Head of caudate nucleus (tissue), 42 donors: Measurements from ENCODE around the gene NT5C3A.
"Not testable (repeated sequence)": the region's sequence is repeated elsewhere in the genome, so short reads cannot be mapped to it uniquely, and the experiment has no call there.

ENCODE experiments used
- DNase-seq, 42 donors: peaks; one replicate each; pipeline versions ENCODE4 v3.0.0 to v3.0.0-alpha.2; 2020 to 2021; ENCODE audit warnings: mixed read lengths in 7 of 42
- intact Hi-C: fragments of 100-400 bp; cut with DNase I; formaldehyde crosslinking; loops from one replicate; pipeline ENCODE4 v1.15.0; 2022

NT5C3A gene

GRCh38 chr7:33062023-33062781, at the start of gene NT5C3A:
Gene NT5C3A (minus strand): TSS chr7:33062776. CDS start chr7:33062705, 71 bp downstream.
- peak in 39 of 42 donors; percentile 6 to 73 (median 48) for DNase-seq
- intact Hi-C loops: loop anchor here (2.0 to 5.0 kb wide), 3 partner anchors 65 to 169 kb away; partner anchors contain the start of gene BBS9

- no peak for DNase-seq
- intact Hi-C loops: loop anchor here (2.0 kb wide), 1 partner anchor 15 kb away; no protein-coding TSS in a partner anchor
Measured at GRCh38 chr7:33111614-33112013, 49.0 kb upstream of the NT5C3A start.

- DNase-seq: peak in 25 of 42 donors; percentile 8 to 67 (median 29)
- intact Hi-C loops: loop anchor here (2.0 to 5.0 kb wide), 2 partner anchors 17 to 42 kb away; no protein-coding TSS in a partner anchor
Measured at GRCh38 chr7:33109758-33110238, 47.2 kb upstream of the NT5C3A start.

GRCh38 chr7:33109005-33109757, 46.6 kb upstream of the NT5C3A start, which contains the start of gene RP9:
Gene RP9 (minus strand): TSS chr7:33109404. CDS start chr7:33109372, 32 bp downstream.
- DNase-seq: peak; percentile 11 to 87 (median 74)
- intact Hi-C loops: loop anchor here (5.0 kb wide), 1 partner anchor 42 kb away; no protein-coding TSS in a partner anchor

GRCh38 chr7:33108554-33109004, 46.0 kb upstream of the NT5C3A start:
- no peak for DNase-seq
- intact Hi-C loops: loop anchor here (5.0 kb wide), 1 partner anchor 41 kb away; no protein-coding TSS in a partner anchor

GRCh38 chr7:33107136-33108066, 44.8 kb upstream of the NT5C3A start:
- DNase-seq: peak in 28 of 42 donors; percentile 18 to 74 (median 44)
- intact Hi-C loops: loop anchor here (5.0 kb wide), 1 partner anchor 40 kb away; no protein-coding TSS in a partner anchor

- DNase-seq: no peak
- intact Hi-C loops: no loop called here
Measured at GRCh38 chr7:33101906-33102305, 39.3 kb upstream of the NT5C3A start.

- intact Hi-C loops: no loop called here
Measured at GRCh38 chr7:33100770-33101169, 38.2 kb upstream of the NT5C3A start.

GRCh38 chr7:33099154-33099940, 36.8 kb upstream of the NT5C3A start:
- no peak for DNase-seq
- intact Hi-C loops: no loop called here

More at GRCh38 chr7:33100770-33101169, 38.2 kb upstream of the NT5C3A start:
- no peak for DNase-seq

GRCh38 chr7:33094745-33095275, 32.2 kb upstream of the NT5C3A start:
- DNase-seq, intact Hi-C loops: not testable (repeated sequence)

- intact Hi-C loops: no loop called here
- DNase-seq: no peak
Measured at GRCh38 chr7:33093266-33093665, 30.7 kb upstream of the NT5C3A start.

- intact Hi-C loops: no loop called here
- DNase-seq: no peak
Measured at GRCh38 chr7:33091641-33092191, 29.1 kb upstream of the NT5C3A start.

GRCh38 chr7:33091111-33091531, 28.5 kb upstream of the NT5C3A start:
- DNase-seq: no peak
- intact Hi-C loops: no loop called here

- intact Hi-C loops: no loop called here
- no peak for DNase-seq
Measured at GRCh38 chr7:33089142-33089541, 26.6 kb upstream of the NT5C3A start.

- DNase-seq: no peak
- intact Hi-C loops: no loop called here
Measured at GRCh38 chr7:33087858-33088257, 25.3 kb upstream of the NT5C3A start.

- intact Hi-C loops: no loop called here
- no peak for DNase-seq
Measured at GRCh38 chr7:33087356-33087755, 24.8 kb upstream of the NT5C3A start.
